ENCODE measurements around the gene NCKAP1.
A peak's percentile ranks its signal among the peaks of the same experiment; 100 is the strongest.

The NCKAP1 gene

DNA sequence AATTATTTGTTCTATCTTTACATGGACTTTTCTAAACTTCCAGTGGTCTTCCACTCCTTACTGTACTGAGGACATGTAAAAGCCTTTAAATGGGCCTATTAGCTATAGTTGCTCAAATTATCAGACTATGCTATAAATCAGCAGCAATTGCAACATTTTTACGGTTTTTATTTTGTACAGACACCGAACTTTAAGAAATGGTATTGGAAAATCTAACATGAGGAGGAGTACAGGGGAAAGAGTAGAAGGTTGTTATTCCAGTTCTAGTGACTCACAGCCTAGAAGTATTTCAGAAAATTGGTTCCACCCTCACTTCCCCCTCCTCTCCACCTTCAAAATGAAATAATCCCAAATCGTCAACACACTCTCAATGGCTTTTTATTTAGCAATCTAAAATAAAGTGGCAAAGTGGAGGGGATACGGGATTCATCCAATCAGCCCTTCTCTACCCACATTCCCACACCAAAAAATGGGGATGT is 1.1 kb downstream of the NCKAP1 start:
- H3K4me3 ChIP-seq (ENCODE audit: insufficient read depth, low read depth, low read length), result peak overlapping the region; percentile 93
- WGBS, 2 experiments, result 0% methylated on average over 4 of the region's 4 CpGs
- peak overlapping the region; percentile 89 for H3K27ac ChIP-seq (ENCODE audit: insufficient read depth, low read depth, low read length, poor library complexity, severe bottlenecking)
- H3K9me3 ChIP-seq (ENCODE audit: control insufficient read depth, low read length), result no peaks in the 10 kb centered on the region
- no peaks in the 10 kb centered on the region for H3K36me3 ChIP-seq (ENCODE audit: control insufficient read depth, insufficient read depth, low read length)
- peaks cover 18% of the 10 kb centered on the region for H3K4me1 ChIP-seq (ENCODE audit: control insufficient read depth, insufficient read depth, low read length)
- peaks cover 21% of the 10 kb centered on the region for H3K27me3 ChIP-seq (ENCODE audit: control insufficient read depth, insufficient read depth, low read length, poor library complexity, severe bottlenecking)

- 40% methylated on average over 1 of the region's 2 CpGs; no CpG with 5 or more reads in 1 of the 2 experiments for WGBS, 2 experiments
- Histone ChIP-seq H3K4me3 (ENCODE audit: insufficient read depth, low read depth, low read length) (peak overlapping the region; percentile 93), H3K9me3 (ENCODE audit: control insufficient read depth, low read length) (no peaks in the 10 kb centered on the region), H3K4me1 (ENCODE audit: control insufficient read depth, insufficient read depth, low read length) (peaks cover 18% of the 10 kb centered on the region), H3K27me3 (ENCODE audit: control insufficient read depth, insufficient read depth, low read length, poor library complexity, severe bottlenecking) (peaks cover 21% of the 10 kb centered on the region), H3K36me3 (ENCODE audit: control insufficient read depth, insufficient read depth, low read length) (no peaks in the 10 kb centered on the region), H3K27ac (ENCODE audit: insufficient read depth, low read depth, low read length, poor library complexity, severe bottlenecking) (peak overlapping the region; percentile 59)
These were observed 2.1 kb downstream of the NCKAP1 start for GRCh38 chr2:183035954-183036669.

DNA sequence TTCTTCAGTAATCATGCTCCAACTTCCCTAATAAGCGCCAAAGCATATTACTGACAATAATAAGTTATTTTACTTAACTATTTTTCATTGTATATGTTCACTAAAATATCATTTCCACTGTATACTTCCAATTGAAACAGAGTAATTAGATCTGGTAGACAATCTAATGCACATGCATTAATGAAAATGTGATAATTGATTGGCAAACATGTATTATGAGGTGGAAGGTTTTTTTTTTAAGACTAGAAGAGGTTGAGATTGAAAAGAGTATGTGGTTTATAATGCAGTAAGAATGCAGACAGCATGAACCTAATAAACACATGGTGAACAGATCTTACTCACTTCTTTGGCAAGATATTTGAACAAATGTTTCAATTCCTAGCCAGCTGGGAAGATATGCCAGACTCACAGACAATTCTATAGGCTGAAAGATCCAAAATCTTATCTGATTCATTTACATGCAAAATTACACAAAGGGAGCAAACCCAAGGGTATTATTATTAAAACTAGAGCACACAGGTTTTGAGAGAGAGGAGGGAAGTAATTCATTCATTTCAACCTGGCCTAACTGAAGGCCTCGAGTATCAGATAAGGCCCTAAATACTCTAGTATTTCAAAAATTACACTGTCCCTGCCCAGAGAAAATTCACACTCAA is 2.8 kb downstream of the NCKAP1 start:
- 0% methylated on average over 1 of the region's 2 CpGs; no CpG with 5 or more reads in 1 of the 2 experiments for WGBS, 2 experiments
- H3K27ac ChIP-seq (ENCODE audit: insufficient read depth, low read depth, low read length, poor library complexity, severe bottlenecking), result peak overlapping the region; percentile 59
- peak overlapping the region; percentile 93 for H3K4me3 ChIP-seq (ENCODE audit: insufficient read depth, low read depth, low read length)
- H3K36me3 ChIP-seq (ENCODE audit: control insufficient read depth, insufficient read depth, low read length), result no peaks in the 10 kb centered on the region
- H3K27me3 ChIP-seq (ENCODE audit: control insufficient read depth, insufficient read depth, low read length, poor library complexity, severe bottlenecking), result peaks cover 20% of the 10 kb centered on the region
- H3K9me3 ChIP-seq (ENCODE audit: control insufficient read depth, low read length), result no peaks in the 10 kb centered on the region
- H3K4me1 ChIP-seq (ENCODE audit: control insufficient read depth, insufficient read depth, low read length), result peaks cover 18% of the 10 kb centered on the region

DNA sequence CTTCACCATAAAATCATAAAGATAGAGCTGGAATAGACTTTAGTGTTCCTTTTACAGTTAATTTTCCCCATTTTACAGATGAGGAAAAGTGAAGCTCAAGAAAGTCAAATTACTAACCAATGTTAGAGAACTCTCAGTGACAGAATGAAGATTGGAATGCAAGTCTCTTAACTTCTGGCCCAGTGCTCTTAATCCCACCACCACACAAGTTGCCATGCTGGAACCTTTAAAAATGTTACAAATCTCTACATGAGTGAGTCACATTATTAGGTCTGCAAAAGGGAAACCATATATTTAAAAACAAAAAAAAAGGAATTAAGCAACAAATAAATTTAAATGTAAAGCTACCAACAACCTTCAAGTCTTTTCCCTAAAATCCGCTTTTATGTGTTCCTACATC is 3.5 kb downstream of the NCKAP1 start:
- 83 to 100% methylated on average over 1 of the region's 1 CpG for WGBS, 2 experiments

DNA sequence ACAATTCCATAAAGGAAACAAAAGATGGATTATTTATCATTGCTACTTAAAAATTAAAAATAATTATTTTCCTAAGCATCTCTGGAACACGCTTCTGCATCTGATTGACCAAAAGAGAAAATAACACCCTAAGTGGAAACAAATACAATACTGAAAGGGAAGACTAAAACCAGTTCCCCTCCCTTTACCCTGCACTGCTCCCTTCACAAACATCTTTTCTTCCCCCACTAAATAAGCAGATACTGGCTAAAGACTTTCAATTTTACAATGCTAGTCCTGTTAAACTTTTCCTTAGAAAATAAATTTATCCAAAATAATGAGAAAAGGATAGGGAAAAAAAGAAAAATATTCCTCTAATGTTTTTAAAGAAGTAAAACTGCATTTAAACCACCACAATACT is 4.3 kb downstream of the NCKAP1 start:
- Histone ChIP-seq H3K27ac (ENCODE audit: insufficient read depth, low read depth, low read length, poor library complexity, severe bottlenecking) (no peak overlapping the region), H3K27me3 (ENCODE audit: control insufficient read depth, insufficient read depth, low read length, poor library complexity, severe bottlenecking) (peaks cover 5% of the 10 kb centered on the region), H3K36me3 (ENCODE audit: control insufficient read depth, insufficient read depth, low read length) (no peaks in the 10 kb centered on the region), H3K4me1 (ENCODE audit: control insufficient read depth, insufficient read depth, low read length) (peaks cover 18% of the 10 kb centered on the region), H3K4me3 (ENCODE audit: insufficient read depth, low read depth, low read length) (no peak overlapping the region), H3K9me3 (ENCODE audit: control insufficient read depth, low read length) (no peaks in the 10 kb centered on the region)
- 86 to 93% methylated on average over 1 of the region's 1 CpG for WGBS, 2 experiments

More for the DNA sequence above, 3.5 kb downstream of the NCKAP1 start:
- Histone ChIP-seq H3K27me3 (ENCODE audit: control insufficient read depth, insufficient read depth, low read length, poor library complexity, severe bottlenecking) (peaks cover 14% of the 10 kb centered on the region), H3K36me3 (ENCODE audit: control insufficient read depth, insufficient read depth, low read length) (no peaks in the 10 kb centered on the region), H3K4me1 (ENCODE audit: control insufficient read depth, insufficient read depth, low read length) (peaks cover 18% of the 10 kb centered on the region), H3K9me3 (ENCODE audit: control insufficient read depth, low read length) (no peaks in the 10 kb centered on the region), H3K4me3 (ENCODE audit: insufficient read depth, low read depth, low read length) (no peak overlapping the region), H3K27ac (ENCODE audit: insufficient read depth, low read depth, low read length, poor library complexity, severe bottlenecking) (peak overlapping the region; percentile 40)

GRCh38 chr2:183031911-183032794 is 6.1 kb downstream of the NCKAP1 start:
- peaks cover 18% of the 10 kb centered on the region for H3K4me1 ChIP-seq (ENCODE audit: control insufficient read depth, insufficient read depth, low read length)
- 93 to 95% methylated on average over 2 to 3 of the region's 4 CpGs for WGBS, 2 experiments

DNA sequence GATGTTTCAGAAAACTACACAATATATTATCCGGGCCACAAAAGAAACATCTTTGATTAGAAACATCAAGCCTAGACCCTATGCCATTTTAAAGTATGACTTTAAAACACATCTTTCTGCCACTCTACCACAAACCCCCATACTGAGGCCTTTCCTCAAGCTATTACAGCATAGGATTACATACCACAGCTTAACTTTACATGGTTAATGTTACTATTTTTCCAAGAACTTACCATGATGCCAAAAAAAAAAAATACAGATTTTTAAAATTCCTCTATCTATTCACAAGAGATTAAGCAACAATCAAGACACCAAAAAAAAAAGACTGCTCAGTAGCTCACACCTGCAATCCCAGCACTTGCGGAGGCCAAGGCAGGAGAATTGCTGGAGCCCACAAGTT is 9.0 kb downstream of the NCKAP1 start:
- H3K27ac ChIP-seq (ENCODE audit: insufficient read depth, low read depth, low read length, poor library complexity, severe bottlenecking), result no peak overlapping the region
- H3K36me3 ChIP-seq (ENCODE audit: control insufficient read depth, insufficient read depth, low read length), result no peaks in the 10 kb centered on the region
- H3K4me3 ChIP-seq (ENCODE audit: insufficient read depth, low read depth, low read length), result no peak overlapping the region
- no peaks in the 10 kb centered on the region for H3K9me3 ChIP-seq (ENCODE audit: control insufficient read depth, low read length)
- no peaks in the 10 kb centered on the region for H3K4me1 ChIP-seq (ENCODE audit: control insufficient read depth, insufficient read depth, low read length)
- 94% methylated on average over 2 of the region's 2 CpGs for WGBS, 2 experiments
- H3K27me3 ChIP-seq (ENCODE audit: control insufficient read depth, insufficient read depth, low read length, poor library complexity, severe bottlenecking), result no peaks in the 10 kb centered on the region

More at GRCh38 chr2:183031911-183032794, 6.1 kb downstream of the NCKAP1 start:
- H3K36me3 ChIP-seq (ENCODE audit: control insufficient read depth, insufficient read depth, low read length), result no peaks in the 10 kb centered on the region
- H3K4me3 ChIP-seq (ENCODE audit: insufficient read depth, low read depth, low read length), result no peak overlapping the region
- no peak overlapping the region for H3K27ac ChIP-seq (ENCODE audit: insufficient read depth, low read depth, low read length, poor library complexity, severe bottlenecking)
- no peaks in the 10 kb centered on the region for H3K9me3 ChIP-seq (ENCODE audit: control insufficient read depth, low read length)
- no peaks in the 10 kb centered on the region for H3K27me3 ChIP-seq (ENCODE audit: control insufficient read depth, insufficient read depth, low read length, poor library complexity, severe bottlenecking)

- H3K4me1 ChIP-seq (ENCODE audit: control insufficient read depth, insufficient read depth, low read length), result no peaks in the 10 kb centered on the region
These were observed 10.1 kb downstream of the NCKAP1 start for GRCh38 chr2:183028108-183028507.

DNA sequence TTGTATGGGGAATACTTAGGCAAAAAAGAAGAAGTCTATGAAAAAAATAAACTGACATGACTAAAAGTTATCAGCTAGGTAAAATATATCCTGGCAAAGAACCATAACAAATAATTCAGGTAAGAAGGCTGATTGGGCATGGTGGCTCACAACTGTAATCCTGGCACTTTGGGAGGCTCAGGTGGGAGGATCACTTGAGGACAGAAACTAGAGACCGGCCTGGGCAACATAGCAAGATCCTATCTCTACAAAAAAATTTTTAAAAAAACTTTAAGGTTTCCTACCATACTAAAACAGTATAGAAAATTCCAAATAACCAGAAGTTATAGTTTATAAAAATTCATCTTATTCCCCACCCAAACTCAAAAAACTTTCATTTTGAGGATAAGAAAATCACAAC is 10.8 kb downstream of the NCKAP1 start:
- Histone ChIP-seq H3K36me3 (ENCODE audit: control insufficient read depth, insufficient read depth, low read length) (no peaks in the 10 kb centered on the region), H3K4me3 (ENCODE audit: insufficient read depth, low read depth, low read length) (no peak overlapping the region), H3K4me1 (ENCODE audit: control insufficient read depth, insufficient read depth, low read length) (no peaks in the 10 kb centered on the region), H3K9me3 (ENCODE audit: control insufficient read depth, low read length) (no peaks in the 10 kb centered on the region), H3K27ac (ENCODE audit: insufficient read depth, low read depth, low read length, poor library complexity, severe bottlenecking) (no peak overlapping the region), H3K27me3 (ENCODE audit: control insufficient read depth, insufficient read depth, low read length, poor library complexity, severe bottlenecking) (no peaks in the 10 kb centered on the region)
- 80 to 95% methylated on average over 1 of the region's 1 CpG for WGBS, 2 experiments

More at GRCh38 chr2:183028108-183028507, 10.1 kb downstream of the NCKAP1 start:
- Histone ChIP-seq H3K36me3 (ENCODE audit: control insufficient read depth, insufficient read depth, low read length) (no peaks in the 10 kb centered on the region), H3K4me3 (ENCODE audit: insufficient read depth, low read depth, low read length) (no peak overlapping the region), H3K27me3 (ENCODE audit: control insufficient read depth, insufficient read depth, low read length, poor library complexity, severe bottlenecking) (no peaks in the 10 kb centered on the region), H3K9me3 (ENCODE audit: control insufficient read depth, low read length) (no peaks in the 10 kb centered on the region), H3K27ac (ENCODE audit: insufficient read depth, low read depth, low read length, poor library complexity, severe bottlenecking) (no peak overlapping the region)

DNA sequence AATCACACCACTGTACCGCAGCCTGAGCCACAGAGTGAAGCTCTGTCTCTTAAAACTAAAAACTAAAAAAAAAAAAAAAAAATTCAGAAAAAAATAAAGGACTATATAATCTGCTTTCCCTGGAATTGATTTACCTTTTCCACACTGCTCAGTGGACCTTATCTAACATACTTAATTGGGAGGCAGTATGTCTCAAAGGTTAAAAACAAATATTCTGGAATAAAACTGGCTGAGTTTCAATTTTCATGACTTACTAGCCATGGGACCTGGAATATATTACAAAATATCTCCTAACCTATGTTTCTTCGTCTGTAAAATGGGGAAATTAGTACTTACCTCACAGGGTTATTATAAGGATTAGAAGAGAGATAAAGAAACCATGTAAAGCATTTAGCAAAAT is 11.8 kb downstream of the NCKAP1 start:
- peaks cover 6% of the 10 kb centered on the region for H3K36me3 ChIP-seq (ENCODE audit: control insufficient read depth, insufficient read depth, low read length)
- no peaks in the 10 kb centered on the region for H3K9me3 ChIP-seq (ENCODE audit: control insufficient read depth, low read length)
- H3K27me3 ChIP-seq (ENCODE audit: control insufficient read depth, insufficient read depth, low read length, poor library complexity, severe bottlenecking), result no peaks in the 10 kb centered on the region
- H3K27ac ChIP-seq (ENCODE audit: insufficient read depth, low read depth, low read length, poor library complexity, severe bottlenecking), result no peak overlapping the region
- H3K4me1 ChIP-seq (ENCODE audit: control insufficient read depth, insufficient read depth, low read length), result no peaks in the 10 kb centered on the region
- no peak overlapping the region for H3K4me3 ChIP-seq (ENCODE audit: insufficient read depth, low read depth, low read length)
- 87% methylated on average over 1 of the region's 2 CpGs; no CpG with 5 or more reads in 1 of the 2 experiments for WGBS, 2 experiments

Measured in ectodermal cell (in vitro differentiated cells).